Dermis blood vessel endothelial cell (primary cell): ENCODE data around the gene KIF1A. TPM values are rescaled to one million over a fixed set of nuclear protein-coding genes. Genes with fewer than 3 reads are reported as not detected.
"Not testable (repeated sequence)": the region's sequence is repeated elsewhere in the genome, so short reads cannot be mapped to it uniquely, and the experiment has no call there.

ENCODE experiments used
- DNase-seq: peaks from one replicate; pipeline ENCODE4 v3.0.0; 2010
- total RNA-seq: library from RNA; depleted of rRNA; stranded (reverse); fragments of >200 nt; gene quantifications from 2 replicates; pipeline ENCODE4 v1.2.3, GENCODE V29; 2014

Gene KIF1A
- total RNA-seq, 1 donor from 2014 or later = not detected

DNA sequence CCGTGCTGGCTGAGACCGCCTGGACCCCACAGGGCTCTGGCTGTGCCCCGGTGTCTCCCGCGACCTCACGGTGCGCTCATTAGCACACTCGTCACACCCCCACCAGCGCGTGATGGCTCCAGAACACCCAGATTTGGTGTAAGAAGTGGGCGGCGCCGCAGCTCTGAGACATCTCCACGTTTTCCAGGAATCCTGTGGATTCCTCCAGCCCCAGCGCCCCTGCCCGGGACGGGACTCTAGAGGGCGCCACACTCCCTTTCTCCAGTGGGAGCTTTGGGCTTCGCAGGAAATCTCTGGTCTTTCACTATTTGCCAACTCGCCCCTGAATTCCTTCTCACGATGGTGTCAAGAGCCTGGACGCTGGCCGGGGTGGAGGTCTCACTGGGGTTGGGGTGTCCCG is 144.7 kb downstream of the KIF1A start:
- not testable (repeated sequence) for DNase-seq

DNA sequence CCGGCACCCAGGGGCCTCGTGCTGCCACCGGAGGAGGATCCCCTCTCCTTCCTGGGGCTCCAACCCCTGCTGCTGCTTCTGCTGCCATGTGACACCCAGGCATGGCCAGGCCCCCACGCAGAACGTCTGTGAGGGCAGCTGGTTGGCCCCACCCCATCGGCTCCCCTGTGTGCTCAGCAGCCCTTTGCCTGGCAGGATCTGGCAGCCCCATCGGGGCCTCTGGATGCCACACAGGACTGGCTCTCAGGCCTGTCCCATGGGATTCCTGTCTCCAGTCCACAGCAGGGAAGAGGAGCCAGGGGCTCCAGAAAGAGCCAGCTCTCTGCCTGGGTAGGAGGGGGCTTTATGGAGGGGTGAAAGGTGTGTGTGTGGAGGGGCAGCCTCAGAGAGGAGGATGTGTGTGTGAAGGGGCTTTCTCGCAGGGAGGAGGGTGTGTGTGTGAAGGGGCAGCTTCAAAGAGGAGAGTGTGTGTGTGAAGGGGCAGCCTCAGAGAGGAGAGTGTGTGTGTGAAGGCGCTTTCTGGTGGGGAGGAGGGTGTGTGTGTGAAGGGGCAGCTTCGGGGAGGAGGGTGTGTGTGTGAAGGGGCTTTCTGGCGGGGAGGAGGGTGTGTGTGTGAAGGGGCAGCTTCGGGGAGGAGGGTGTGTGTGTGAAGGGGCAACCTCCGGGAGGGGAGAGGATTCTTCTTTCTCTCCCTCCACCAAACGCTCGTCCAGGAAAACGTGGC is 145.4 kb downstream of the KIF1A start:
- not testable (repeated sequence) for DNase-seq

DNA sequence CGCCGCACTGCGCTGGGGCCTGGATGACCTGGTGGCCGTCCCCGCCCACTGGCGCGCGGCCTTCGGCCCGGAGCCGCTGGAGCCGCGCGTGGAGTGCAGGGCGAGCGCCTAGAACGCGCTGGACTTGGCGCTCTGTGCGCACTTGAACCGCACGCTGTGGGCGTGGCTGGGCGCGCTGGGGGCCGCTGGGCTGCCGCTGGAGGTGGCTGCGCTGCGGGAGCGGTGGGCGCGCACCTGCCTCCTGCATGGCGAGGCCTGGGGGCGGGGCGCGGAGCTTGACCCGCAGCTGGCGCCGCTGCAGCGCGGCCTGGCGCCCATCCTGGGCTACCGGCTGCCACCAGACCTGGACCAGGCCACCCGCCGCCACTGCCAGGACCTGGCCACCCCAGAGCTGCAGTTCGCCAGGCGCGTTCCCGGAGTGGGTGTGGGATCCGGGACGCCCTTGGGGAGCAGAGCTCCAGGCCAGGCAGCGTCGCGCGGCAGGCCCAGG is 147.3 kb downstream of the KIF1A start:
- no peak for DNase-seq

DNA sequence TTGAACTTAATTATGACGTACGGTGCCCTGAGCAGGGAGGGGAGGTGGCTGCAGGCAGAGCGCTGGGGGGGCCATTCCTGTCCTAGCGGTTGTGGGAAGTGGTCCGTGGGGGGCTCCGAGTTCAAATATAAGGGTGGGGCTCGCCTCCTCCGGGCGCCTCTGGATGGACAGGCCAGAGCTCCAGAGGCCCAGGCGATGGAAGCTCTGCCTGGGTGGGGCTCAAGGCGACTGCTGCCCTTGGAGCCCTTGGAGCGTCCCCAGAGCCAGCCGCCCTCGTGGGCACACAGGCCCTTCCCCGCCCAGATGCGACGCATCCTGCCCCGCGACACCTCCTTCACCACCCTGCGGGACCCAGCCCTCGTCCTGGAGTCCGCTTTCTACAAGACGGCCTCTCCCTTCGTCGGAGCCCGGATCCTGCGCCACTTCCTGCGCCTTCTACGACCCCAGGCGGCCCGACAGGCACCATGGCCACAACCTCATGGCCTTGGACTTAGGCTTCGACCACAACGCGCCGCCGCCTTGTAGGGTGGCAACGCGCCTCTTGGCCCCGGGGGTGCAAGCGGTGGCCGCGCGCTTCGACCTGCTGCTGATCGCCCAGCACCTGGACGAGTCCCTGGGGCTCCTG is 147.8 kb downstream of the KIF1A start:
- DNase-seq = no peak

DNA sequence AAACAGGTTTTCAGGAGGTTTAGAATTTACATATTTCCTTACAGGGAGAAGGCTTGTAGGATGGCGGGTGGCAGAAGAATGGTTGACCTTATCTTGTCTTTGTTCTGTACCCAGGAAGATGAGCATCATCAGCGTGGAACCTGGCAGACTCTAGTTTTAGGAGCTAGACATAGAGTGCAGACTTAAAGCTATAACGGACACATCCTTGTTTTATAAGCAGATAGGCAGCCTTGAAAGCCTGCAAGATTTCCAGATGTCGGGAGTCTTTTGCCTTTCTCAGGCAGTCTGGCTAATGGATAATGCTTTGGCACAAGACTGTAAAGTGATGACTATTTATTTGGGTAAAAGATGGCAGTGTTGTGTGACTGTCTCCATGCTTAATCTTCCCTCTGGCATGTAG is 149.1 kb downstream of the KIF1A start:
- DNase-seq = no peak

DNA sequence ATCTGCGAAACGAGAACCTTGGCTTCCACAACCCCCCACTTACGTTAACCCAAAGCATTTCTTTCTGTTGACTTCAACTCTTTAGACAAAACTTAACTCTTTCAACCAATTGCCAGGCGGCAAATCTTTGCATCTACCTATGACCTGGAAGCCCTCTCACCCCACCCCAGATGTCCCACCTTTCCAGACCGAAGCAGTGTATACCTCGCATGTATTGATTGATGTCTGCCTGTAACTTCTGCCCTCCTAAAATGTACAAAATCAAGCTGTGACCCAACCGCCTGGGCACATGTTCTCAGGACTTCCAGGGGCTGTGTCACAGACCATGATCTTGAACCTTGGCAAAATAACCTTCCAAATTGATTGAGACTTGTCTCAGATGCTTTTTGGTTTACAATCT is 149.6 kb downstream of the KIF1A start:
- DNase-seq = no peak

DNA sequence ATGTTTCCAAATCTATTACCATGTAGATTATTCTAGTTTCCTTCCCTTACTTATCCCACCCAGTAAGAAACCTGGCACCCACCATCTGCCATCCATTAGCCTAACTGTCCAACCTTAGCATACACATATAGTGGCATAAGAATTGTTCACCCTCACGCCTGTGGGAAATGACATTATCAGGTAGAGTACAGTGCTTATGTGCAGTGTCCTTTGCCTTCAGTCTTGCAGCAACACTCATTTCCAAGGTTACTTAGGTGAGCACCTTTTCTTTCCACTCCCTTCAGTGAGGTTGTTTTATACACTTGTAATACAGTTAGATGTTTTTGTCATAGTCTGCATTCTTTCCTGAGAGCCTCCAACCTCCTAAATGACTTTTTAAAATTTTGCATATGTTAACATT is 155.4 kb downstream of the KIF1A start:
- no peak for DNase-seq

Other genes with a start within 250 kb of the KIF1A start
- 31.0 and 40.8 TPM in 2 replicates for gene CAPN10, start 233.5 kb downstream of the KIF1A start, total RNA-seq
- gene GPR35, start 194.7 kb downstream of the KIF1A start, total RNA-seq = 0.33 and 0.85 TPM in 2 replicates
- not detected in 2 replicates for gene AQP12B, start 137.3 kb downstream of the KIF1A start, total RNA-seq
- not detected in 2 replicates for gene AQP12A, start 128.4 kb downstream of the KIF1A start, total RNA-seq
- not detected in 2 replicates for gene AGXT, start 48.6 kb upstream of the KIF1A start, total RNA-seq
- not detected in 2 replicates for gene MAB21L4, start 75.9 kb upstream of the KIF1A start, total RNA-seq
- gene CROCC2, start 86.1 kb upstream of the KIF1A start, total RNA-seq = not detected in 2 replicates
- 23.4 and 25.2 TPM in 2 replicates for gene SNED1, start 178.4 kb upstream of the KIF1A start, total RNA-seq